Kidney glomerular epithelial cell (primary cell): Measurements from ENCODE around the gene COPB1.
"Not testable (repeated sequence)": the region's sequence is repeated elsewhere in the genome, so short reads cannot be mapped to it uniquely, and the experiment has no call there.

Experiments
- DNase-seq: peaks from one replicate; lab custom pipeline; 2025; lab: John Stamatoyannopoulos, UW

COPB1 gene, protein sequence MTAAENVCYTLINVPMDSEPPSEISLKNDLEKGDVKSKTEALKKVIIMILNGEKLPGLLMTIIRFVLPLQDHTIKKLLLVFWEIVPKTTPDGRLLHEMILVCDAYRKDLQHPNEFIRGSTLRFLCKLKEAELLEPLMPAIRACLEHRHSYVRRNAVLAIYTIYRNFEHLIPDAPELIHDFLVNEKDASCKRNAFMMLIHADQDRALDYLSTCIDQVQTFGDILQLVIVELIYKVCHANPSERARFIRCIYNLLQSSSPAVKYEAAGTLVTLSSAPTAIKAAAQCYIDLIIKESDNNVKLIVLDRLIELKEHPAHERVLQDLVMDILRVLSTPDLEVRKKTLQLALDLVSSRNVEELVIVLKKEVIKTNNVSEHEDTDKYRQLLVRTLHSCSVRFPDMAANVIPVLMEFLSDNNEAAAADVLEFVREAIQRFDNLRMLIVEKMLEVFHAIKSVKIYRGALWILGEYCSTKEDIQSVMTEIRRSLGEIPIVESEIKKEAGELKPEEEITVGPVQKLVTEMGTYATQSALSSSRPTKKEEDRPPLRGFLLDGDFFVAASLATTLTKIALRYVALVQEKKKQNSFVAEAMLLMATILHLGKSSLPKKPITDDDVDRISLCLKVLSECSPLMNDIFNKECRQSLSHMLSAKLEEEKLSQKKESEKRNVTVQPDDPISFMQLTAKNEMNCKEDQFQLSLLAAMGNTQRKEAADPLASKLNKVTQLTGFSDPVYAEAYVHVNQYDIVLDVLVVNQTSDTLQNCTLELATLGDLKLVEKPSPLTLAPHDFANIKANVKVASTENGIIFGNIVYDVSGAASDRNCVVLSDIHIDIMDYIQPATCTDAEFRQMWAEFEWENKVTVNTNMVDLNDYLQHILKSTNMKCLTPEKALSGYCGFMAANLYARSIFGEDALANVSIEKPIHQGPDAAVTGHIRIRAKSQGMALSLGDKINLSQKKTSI

DNA sequence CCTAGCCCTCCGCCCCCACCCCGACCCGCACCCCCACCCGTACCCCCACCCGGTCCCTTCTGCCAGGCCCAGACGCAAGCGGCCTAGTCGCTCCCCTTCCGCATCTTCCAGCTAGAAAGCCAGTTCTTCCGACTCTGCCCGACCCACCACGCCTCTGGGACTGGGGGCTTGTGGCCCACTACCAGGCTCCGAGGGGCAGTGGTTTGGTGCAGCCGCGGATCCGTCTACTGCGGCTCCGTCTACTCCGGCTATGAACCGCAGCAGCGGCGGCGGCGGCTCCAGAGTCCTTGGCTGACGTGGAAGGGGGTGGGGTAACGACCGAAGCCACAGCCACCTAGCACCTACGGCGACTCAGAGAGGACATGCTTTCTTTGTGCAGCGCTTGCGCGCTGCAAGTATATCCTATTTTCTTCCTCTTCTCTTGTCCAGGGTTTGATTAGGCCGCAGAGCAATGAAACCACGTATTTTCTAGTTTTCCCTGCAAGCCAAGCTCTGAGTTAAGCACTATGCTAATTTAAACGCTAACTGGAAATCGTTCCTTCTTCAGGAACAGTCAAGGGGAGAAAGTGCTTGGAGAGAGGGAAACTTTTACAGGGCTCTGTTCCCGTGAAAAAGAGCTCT lies at the start of gene COPB1:
TSS of gene COPB1 (minus strand) at position 252 of the 621 bp plus-strand sequence. CDS start 883 bp downstream, outside the sequence.
- DNase-seq, result peak; percentile 91

GRCh38 chr11:14547440-14547839 lies 47.8 kb upstream of the COPB1 start:
- no peak for DNase-seq

DNA sequence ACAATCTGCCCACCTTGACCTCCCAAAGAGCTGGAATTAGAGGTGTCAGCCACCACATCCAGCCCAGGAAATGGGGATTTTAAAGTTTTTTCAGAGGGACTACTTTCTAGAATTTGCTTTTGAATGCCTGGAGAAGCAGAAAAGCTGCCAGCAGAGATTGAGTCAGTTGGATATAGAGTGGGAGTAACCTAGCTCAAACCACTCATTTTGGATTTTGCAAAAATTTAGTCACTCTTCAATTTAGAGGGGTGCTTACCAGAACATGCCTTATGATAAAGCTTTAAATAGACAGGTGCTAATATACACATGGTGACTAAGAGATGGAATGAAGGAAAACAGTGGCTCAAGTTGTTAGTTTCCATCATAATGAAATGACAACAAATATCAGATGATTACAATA lies 47.1 kb upstream of the COPB1 start:
- DNase-seq, result no peak

DNA sequence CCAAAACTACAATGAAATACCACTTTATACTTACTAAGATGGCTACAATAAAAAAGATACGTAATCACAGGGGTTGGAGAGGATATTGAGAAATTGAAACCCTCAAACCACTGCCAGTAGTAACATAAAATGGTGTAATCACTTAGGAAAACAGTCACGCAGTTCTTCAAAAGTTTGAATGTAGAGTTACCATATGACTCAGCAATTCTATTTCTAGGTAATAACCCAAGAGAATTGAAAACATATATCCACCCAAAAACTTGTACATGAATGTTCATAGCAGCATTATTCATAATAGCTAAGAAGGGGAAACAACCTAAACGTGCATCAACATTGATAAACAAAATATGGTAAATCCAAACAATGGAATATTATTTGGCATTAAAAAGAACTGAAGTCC lies 45.0 kb upstream of the COPB1 start:
- DNase-seq, result no peak

GRCh38 chr11:14543260-14543659 lies 43.6 kb upstream of the COPB1 start:
- DNase-seq, result no peak

DNA sequence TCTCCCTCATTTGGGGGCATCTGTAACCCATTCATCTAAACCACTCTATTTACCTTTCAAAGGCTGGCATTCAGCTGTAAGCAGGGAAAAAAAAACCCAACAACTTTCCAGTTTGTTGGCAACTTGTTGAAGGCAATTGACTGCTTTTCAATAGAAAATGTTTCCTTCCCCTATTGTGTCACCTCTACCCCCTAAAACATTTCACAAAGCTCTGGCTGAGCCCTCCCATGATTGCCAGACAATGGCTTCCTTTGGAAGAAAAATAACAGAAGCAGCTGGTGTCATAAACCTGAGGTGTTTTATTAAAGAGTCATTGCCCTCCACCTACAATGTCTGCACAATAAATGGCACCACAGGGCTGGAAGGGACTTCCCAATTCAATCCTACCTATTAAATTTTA lies 42.7 kb upstream of the COPB1 start:
- DNase-seq, result no peak

- no peak for DNase-seq
These were observed 41.8 kb upstream of the COPB1 start for GRCh38 chr11:14541192-14541947.

- no peak for DNase-seq
These were observed 40.4 kb upstream of the COPB1 start for GRCh38 chr11:14539982-14540421.

- no peak for DNase-seq
These were observed 39.4 kb upstream of the COPB1 start for GRCh38 chr11:14538926-14539554.

- no peak for DNase-seq
These were observed 38.8 kb upstream of the COPB1 start for GRCh38 chr11:14538271-14538925.

DNA sequence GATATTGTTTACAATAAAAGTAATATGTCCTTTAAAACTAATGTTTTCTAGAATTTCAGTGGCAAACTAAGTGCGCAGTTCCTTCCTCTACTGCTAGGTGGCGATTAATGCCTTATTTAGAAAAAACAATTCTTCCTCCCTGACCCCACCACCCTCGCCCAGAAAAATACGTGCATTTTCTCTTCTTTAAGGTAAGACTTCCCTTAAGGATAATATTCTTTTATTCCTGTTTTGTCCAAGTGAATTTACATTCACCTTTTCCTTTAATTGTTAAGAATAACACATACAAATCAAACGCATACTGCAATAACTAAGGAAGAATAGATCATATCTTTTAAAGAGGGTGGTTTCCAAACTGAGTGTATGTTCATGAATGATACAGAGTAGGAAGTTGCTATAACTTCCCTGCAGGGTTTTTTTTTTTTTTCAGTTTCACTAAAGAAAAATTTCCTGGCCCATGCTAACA lies 37.6 kb upstream of the COPB1 start:
- DNase-seq, result peak; percentile 37

DNA sequence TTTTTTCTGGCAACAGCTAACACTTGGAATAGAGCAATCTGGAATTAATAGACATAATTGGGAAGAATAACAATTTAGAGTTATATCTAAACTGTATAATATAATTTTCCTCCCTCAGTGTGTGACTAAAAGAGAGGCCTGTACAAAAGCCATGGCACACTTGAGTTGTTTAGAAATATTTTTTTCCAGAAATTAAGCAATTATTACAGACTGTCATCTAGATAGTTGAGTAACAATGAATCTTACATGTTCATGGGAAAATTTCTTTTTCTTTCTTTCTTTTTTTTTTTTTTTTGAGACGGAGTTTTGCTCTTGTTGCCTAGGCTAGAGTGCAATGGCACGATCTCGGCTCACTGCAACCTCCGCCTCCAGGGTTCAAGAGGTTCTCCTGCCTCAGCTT lies 35.6 kb upstream of the COPB1 start:
- not testable (repeated sequence) for DNase-seq

DNA sequence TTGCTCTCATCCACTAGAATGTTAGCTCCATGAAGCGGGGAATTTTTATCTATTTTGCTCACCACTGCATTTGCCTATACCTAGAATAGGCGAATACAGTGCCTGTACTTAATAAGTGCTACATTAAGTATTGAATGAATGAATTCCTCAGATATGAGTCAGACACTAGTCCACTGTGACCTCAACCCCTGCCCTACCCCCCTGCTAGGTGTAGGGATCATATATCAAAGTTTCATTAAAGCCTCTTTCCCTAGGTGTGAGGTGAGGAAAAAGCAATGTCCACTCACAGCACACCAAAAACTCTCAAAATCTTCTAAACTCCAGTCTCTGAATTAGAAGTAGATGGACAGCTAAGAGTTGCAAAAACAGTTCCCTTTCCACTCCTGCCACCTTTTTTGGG lies 30.3 kb upstream of the COPB1 start:
- DNase-seq, result peak; percentile 16

DNA sequence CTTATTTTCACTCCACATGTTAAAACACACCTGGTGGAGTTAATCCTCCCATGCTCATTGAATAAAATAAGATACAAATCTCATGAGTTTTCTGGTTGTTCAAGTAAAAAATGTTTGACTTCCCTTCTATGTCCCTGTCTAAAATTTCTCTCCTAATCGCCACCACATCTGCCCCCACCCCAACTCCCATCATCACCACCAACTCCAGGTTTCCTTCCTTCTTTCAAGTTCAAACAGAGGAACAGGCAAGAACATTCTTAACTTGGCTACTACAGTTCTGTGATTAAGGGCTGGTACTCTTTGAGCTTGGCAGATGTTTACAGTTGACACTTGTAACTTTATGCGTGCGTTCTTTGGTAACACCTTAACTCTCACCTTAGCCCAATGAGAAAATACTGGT lies 29.7 kb upstream of the COPB1 start:
- no peak for DNase-seq

DNA sequence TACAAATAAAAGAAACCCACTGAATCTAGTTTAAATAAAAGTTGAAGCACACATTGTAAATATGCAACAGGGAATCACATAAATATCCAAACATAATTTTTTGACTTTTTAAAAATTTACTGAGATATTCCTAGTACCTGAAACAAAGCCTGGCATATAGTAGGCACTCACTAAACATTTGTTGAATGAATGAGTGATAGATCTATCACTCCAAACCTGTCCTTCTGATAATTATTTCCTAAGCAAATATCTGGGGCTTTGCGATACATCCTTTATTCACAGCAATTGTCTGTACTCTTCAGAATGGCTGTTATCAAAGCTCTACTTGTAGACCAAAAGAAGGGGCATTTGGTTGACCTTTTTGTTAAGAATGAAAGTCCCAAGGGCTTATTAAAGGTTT lies 23.2 kb upstream of the COPB1 start:
- DNase-seq, result no peak

DNA sequence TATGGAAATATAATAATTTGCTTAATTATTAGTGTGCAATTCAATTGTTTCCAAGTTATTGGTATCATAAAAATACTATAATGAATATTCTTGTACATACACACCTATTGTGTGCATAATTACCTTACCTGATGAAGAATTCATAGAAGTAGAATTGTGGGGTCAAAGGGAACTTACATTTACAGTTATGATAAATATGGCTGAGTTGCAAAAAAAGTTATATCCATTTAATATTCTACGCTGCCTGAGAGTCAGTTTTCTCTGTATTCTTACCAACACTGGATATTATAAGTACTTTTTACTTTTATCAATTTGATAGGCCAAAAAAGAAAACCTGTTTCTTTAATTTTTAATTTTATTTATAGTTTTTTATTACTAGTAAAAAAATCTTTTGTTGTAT lies 22.6 kb upstream of the COPB1 start:
- DNase-seq, result no peak

DNA sequence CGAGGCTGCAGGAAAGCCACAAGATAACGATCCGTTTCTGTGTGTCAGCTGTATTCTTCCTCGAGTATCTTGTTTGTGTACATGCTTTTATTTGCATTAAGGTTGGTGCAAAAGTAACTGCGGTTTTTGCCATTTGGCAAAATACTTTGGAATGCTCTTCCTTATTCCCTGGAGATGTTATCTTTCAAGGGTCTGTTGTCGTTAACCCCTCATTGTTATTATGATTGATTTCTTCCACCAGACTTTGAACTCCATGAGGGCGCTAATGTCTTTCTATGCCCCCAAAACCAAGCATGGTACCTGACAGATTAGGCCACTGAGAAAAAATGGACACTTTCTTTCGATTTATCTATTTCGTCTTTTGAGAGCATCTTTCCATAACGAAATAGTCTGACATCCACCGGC lies 21.1 kb upstream of the COPB1 start:
- DNase-seq, result no peak

DNA sequence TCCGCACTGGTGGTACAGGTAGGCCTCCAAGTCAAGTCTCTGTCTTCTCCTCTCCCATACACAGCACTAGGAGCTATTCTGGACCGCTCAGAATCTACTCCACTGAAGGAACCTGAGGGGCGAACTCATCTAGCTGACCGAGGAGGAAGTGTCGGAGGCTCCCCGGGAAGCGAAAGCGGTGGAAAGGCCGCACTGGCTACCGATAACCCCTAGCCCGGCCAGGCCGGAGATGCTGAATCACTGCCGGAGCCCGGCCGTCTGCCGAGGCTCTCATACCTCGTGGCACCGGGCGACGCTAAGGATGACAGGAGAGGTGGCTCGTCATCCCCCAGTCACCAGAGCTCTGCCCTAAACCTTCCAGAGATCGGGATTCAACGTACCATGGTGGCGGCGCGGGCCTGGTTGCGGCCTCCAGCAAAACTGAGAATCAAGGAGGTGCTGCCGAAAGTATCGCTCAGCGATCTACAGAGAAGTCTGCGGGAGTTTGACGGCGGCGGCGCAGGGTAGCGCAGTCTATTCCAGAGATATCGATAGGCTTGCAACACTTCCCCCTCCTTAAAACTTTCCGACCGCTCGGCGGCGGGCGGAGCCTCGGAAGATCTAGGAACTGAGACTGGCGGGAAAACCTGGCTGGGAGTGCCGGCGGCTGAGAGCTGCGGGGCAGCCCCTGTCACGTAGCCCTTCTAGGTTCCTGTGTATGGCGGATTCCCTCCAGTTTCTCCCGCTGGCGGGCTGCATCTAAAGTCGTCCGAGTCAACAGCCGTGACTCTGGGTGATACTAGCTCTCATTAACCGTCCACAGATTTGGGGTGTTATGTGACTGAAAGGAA lies 20.5 kb upstream of the COPB1 start, which contains the start of gene PSMA1:
TSS of gene PSMA1 (minus strand) at position 470 of the 830 bp plus-strand sequence. CDS start at position 383, 87 bp downstream.
- DNase-seq, result peak; percentile 98

DNA sequence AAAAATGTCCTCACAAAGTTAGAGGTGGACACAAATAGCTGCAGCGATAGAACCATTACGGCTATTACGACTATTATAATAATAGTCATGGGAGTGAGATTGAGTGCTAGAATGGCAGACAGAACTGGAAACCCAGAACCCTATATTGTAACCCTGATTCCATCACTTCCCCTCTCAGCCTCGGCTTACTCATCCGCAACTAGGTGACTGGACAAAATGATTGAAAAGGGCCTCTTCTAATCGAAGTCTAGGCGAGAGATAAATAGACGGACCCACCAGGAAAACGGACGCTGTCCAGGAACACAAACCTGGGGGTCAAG lies 19.9 kb upstream of the COPB1 start:
- DNase-seq, result no peak

DNA sequence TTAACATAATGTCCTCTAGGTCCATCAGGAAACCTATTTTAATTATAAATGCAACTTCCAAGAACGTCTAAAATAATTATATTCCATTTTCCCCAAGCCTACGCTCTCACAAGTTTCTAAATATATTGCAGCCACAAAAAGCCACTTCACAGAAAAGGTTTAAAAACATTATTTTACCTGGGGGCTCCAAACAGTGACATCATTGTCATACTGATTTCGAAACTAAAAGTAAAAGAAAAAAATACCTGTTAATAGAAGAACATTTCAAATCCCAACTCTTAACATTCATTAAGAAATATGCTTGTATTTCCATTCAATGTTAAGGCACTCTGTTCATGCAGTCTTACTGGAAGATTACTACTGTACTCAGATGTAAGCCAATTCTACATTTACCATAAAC lies 19.2 kb upstream of the COPB1 start:
- DNase-seq, result no peak
